ENCODE measurements around the gene TSC1.

TSC1 gene

DNA sequence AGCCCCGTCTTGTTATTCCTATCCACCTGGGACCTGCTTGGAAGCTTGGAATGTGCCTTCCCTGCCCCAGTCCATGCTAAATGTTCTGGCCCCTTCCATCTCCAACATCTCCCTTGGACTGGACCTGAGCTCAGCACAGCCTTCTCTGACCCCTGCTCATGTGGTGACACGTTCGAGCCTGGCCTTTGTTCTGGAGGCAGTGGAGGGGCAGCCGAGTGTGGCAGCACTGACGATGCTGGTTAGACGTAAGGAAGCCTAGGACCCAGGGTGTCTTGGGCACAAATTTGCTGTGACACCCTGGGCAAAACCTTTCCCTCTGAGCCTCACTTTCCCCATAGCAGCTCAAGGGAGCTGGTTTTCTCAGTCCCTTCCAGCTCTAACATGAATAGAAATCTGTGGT lies 61.8 kb downstream of the TSC1 start:
- Histone ChIP-seq H3K4me1 (ENCODE audit: insufficient read depth, poor library complexity, severe bottlenecking) (no peaks in the 10 kb centered on the region), H3K36me3 (ENCODE audit: low read depth) (no peaks in the 10 kb centered on the region), H3K27me3 (ENCODE audit: insufficient read depth, poor library complexity, severe bottlenecking) (no peaks in the 10 kb centered on the region), H3K9me3 (ENCODE audit: severe bottlenecking) (no peaks in the 10 kb centered on the region), H3K4me3 (ENCODE audit: severe bottlenecking) (no peak overlapping the region), H3K27ac (ENCODE audit: poor library complexity, severe bottlenecking) (no peak overlapping the region)
- no peak for ATAC-seq (ENCODE audit: low read depth)
- no peak for DNase-seq (ENCODE audit: low spot score)
- no peak for TF ChIP-seq CTCF (IDR thresholded peaks at IDR 0.05; ENCODE audit: poor library complexity, severe bottlenecking)

GRCh38 chr9:132881826-132882225 lies 62.6 kb downstream of the TSC1 start:
- Histone ChIP-seq H3K9me3 (ENCODE audit: severe bottlenecking) (no peaks in the 10 kb centered on the region), H3K27ac (ENCODE audit: poor library complexity, severe bottlenecking) (no peak overlapping the region), H3K4me1 (ENCODE audit: insufficient read depth, poor library complexity, severe bottlenecking) (no peaks in the 10 kb centered on the region), H3K4me3 (ENCODE audit: severe bottlenecking) (no peak overlapping the region), H3K27me3 (ENCODE audit: insufficient read depth, poor library complexity, severe bottlenecking) (no peaks in the 10 kb centered on the region), H3K36me3 (ENCODE audit: low read depth) (no peaks in the 10 kb centered on the region)
- TF ChIP-seq CTCF (IDR thresholded peaks at IDR 0.05; ENCODE audit: poor library complexity, severe bottlenecking): no peak
- no peak for DNase-seq (ENCODE audit: low spot score)
- ATAC-seq (ENCODE audit: low read depth): no peak

DNA sequence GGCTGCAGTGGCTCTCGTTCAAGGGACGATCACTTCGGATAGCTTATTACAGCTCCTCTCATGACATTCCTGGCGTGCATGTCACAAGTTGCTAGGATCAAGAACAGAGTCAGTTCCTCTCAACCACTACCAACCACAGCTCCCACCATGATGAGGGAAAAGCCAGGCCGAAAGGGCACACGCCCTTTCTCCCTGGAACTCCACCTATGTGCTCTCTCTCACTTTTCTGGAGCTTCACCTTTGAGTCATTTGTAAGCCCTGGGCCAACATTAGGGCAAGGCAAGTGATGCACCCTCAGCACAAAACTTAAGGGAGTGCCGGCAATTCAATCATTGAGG lies 64.1 kb downstream of the TSC1 start:
- Histone ChIP-seq H3K4me1 (ENCODE audit: insufficient read depth, poor library complexity, severe bottlenecking) (no peaks in the 10 kb centered on the region), H3K27ac (ENCODE audit: poor library complexity, severe bottlenecking) (no peak overlapping the region)
- TF ChIP-seq CTCF (IDR thresholded peaks at IDR 0.05; ENCODE audit: poor library complexity, severe bottlenecking): no peak

GRCh38 chr9:132879457-132880323 lies 64.7 kb downstream of the TSC1 start:
- no peaks in the 10 kb centered on the region for H3K27me3 ChIP-seq (ENCODE audit: insufficient read depth, poor library complexity, severe bottlenecking)
- DNase-seq (ENCODE audit: low spot score) (no peak), ATAC-seq (ENCODE audit: low read depth) (no peak)
- no peak overlapping the region for H3K4me3 ChIP-seq (ENCODE audit: severe bottlenecking)
- H3K4me1 ChIP-seq (ENCODE audit: insufficient read depth, poor library complexity, severe bottlenecking): no peaks in the 10 kb centered on the region
- no peaks in the 10 kb centered on the region for H3K36me3 ChIP-seq (ENCODE audit: low read depth)
- no peak for TF ChIP-seq CTCF (IDR thresholded peaks at IDR 0.05; ENCODE audit: poor library complexity, severe bottlenecking)
- no peaks in the 10 kb centered on the region for H3K9me3 ChIP-seq (ENCODE audit: severe bottlenecking)
- H3K27ac ChIP-seq (ENCODE audit: poor library complexity, severe bottlenecking): no peak overlapping the region

More for the DNA sequence above, 64.1 kb downstream of the TSC1 start:
- ATAC-seq (ENCODE audit: low read depth) (no peak), DNase-seq (ENCODE audit: low spot score) (no peak)
- Histone ChIP-seq H3K4me3 (ENCODE audit: severe bottlenecking) (no peak overlapping the region), H3K36me3 (ENCODE audit: low read depth) (no peaks in the 10 kb centered on the region), H3K27me3 (ENCODE audit: insufficient read depth, poor library complexity, severe bottlenecking) (no peaks in the 10 kb centered on the region), H3K9me3 (ENCODE audit: severe bottlenecking) (no peaks in the 10 kb centered on the region)
